ENCODE measurements around the gene GPRIN1.
"Not testable (repeated sequence)": the region's sequence is repeated elsewhere in the genome, so short reads cannot be mapped to it uniquely, and the experiment has no call there.

Gene GPRIN1

DNA sequence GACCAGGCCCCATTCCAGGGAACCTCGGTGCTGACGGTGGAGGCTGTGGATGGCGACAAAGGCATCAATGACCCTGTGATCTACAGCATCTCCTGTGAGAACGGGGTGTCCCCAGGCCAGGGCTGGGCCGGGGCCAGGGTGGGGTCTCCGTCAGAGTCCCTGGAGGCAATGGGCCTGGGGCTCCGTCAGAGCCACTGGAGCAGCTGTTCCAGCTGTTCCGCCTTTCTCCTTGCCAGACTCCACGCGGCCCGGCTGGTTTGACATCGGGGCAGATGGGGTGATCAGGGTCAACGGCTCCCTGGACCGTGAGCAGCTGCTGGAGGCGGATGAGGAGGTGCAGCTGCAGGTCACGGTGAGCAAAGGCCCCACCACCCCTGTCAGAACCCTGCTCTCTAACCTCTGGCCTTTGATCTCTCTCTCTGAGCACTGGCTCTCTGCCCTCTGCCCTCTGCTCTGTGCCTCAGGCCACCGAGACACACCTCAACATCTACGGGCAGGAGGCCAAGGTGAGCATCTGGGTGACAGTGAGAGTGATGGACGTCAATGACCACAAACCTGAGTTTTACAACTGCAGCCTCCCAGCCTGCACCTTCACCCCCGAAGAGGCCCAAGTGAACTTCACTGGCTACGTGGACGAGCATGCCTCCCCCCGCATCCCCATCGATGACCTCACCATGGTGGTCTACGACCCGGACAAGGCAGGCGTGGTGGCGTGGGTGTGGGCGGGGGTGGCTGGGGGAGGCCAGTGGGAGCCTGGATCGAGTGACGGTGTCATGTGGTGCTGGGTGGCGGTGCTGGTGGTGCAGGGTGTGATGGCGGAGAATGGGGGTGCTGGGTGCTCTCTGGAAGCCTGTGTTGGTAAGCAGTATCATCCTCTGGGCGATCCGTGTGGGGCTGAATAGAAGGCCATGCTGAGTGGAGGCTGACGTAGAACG is 34.2 kb downstream of the GPRIN1 start:
- in situ Hi-C loops (cut with MboI; ENCODE audit: low sequenced_read_pairs): no loop called here

GRCh38 chr5:176575066-176575465 is 34.9 kb downstream of the GPRIN1 start:
- in situ Hi-C loops (cut with MboI; ENCODE audit: low sequenced_read_pairs): no loop called here

GRCh38 chr5:176574297-176574591 is 35.7 kb downstream of the GPRIN1 start:
- in situ Hi-C loops (cut with MboI; ENCODE audit: low sequenced_read_pairs): no loop called here

GRCh38 chr5:176573564-176574296 is 36.2 kb downstream of the GPRIN1 start:
- in situ Hi-C loops (cut with MboI; ENCODE audit: low sequenced_read_pairs): no loop called here

DNA sequence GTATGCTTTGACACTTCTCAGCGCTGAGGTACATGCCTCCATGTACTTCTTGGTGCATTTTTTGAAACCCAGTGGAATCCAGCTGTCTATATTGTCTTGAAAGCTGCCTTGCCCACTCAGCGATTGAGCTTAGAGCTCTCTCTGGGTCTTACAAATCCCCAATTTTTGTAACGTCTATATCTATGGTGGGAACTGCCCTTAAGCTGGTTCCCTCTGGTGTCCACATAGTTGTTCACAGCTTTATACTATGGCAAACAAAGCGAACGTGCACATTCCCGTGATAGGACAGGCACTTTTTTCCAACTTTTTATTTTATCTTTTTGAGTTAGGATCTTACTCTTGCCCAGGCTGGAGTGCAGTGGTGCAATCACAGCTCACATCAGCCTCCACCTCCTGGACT is 39.9 kb downstream of the GPRIN1 start:
- in situ Hi-C loops (cut with MboI; ENCODE audit: low sequenced_read_pairs): no loop called here

DNA sequence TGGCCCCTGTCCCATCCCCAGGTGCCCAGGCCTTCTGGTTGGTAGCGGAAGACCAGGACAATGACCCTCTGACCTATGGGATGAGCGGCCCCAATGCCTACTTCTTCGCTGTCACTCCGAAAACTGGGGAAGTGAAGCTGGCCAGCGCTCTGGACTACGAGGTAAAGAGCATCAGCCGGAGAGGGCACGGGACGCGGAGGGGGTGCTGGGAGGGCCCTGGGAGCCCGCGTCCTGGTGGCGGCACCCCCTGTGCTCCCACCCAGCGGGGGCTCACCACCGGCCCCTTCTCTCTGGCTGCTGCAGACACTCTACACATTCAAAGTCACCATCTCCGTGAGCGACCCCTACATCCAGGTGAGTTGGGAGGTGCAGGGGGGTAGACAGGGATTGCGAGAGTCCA is 41.3 kb downstream of the GPRIN1 start:
- in situ Hi-C loops (cut with MboI; ENCODE audit: low sequenced_read_pairs): no loop called here

DNA sequence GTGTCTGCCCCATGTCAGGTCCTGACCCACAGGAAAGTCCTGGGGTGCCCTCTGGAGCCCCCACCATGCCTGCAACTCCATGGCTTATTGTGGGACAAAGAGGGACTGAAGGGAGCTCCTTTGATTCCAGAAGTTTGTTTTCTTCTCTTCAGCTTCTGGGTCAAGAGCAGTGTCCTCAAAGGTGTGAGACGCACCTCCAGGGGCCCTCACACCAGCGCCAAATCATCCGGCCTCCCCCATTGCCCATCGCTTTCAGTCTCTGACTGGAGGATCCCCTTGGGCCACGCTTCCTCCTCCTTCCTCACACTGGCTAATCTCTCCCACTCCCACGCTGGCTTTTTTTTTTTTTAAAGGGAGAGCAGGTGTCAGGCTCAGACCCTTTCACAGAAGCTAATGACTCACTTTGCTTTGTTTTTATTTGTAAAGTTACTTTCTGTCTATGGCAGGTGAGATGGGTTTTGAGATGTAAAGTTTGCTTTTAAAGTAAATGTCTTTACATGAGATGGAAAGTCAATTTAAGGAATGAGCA is 44.1 kb downstream of the GPRIN1 start:
- in situ Hi-C loops (cut with MboI; ENCODE audit: low sequenced_read_pairs): no loop called here

DNA sequence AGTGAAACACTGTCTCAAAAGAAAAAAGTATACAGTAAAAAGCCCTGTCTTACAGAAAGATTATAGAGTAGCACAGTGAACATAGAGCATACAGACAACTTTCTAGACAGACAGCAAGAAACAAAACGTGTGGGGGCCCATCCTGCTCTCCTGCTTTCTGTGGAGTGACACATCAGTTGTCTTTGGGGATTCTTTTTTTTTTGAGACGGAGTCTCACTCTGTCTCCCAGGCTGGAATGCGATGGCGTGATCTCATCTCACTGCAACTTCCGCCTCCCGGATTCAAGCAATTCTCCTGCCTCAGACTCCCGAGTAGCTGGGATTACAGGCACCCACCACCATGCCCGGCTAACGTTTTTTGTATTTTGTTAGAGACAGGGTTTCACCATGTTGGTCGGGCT is 46.0 kb downstream of the GPRIN1 start:
- in situ Hi-C loops (cut with MboI; ENCODE audit: low sequenced_read_pairs): no loop called here

- in situ Hi-C loops (cut with MboI; ENCODE audit: low sequenced_read_pairs): no loop called here
Observed at GRCh38 chr5:176562189-176562588, 47.8 kb downstream of the GPRIN1 start.

DNA sequence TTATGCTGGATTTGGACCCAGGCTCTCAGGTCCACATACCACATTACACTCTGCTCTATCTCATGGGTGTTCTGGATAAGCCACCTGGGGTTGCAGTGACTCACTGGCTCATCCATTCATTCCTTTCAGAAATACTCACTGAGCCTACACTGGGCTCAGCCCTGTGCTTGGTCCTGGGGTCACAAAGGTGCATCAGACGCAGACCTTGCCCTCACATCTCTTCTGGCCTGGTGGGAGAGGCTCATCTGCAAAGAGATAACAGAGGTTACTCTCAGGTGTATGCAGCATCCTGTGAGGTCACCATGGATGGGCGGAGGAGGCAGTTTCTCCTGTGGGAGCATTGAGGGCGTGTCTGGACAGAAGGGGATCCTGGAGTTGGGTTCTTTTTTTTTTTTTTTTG is 48.7 kb downstream of the GPRIN1 start:
- in situ Hi-C loops (cut with MboI; ENCODE audit: low sequenced_read_pairs): no loop called here

- in situ Hi-C loops (cut with MboI; ENCODE audit: low sequenced_read_pairs): no loop called here
Observed at GRCh38 chr5:176560364-176560763, 49.6 kb downstream of the GPRIN1 start.

DNA sequence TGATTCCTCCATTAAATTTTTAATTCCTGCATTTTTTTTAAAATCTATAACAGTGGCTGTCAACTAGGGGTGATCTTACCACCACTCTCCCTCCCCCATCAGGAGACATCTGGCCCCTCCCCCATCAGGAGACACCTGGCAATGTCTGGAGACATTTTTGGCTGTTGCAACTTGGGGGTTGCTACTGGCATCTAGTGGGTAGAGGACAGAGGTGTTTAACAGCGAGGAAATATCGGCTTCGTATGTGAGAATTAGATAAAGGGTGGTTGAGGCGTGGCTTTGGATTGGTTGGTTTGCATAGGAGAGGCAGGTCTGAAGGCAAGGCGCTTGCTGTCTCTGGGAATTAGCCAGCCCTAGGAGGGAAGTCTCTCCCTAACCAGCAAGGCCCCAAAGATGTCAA is 50.3 kb downstream of the GPRIN1 start:
- in situ Hi-C loops (cut with MboI; ENCODE audit: low sequenced_read_pairs): no loop called here

GRCh38 chr5:176557846-176558245 is 52.1 kb downstream of the GPRIN1 start:
- in situ Hi-C loops (cut with MboI; ENCODE audit: low sequenced_read_pairs): no loop called here

DNA sequence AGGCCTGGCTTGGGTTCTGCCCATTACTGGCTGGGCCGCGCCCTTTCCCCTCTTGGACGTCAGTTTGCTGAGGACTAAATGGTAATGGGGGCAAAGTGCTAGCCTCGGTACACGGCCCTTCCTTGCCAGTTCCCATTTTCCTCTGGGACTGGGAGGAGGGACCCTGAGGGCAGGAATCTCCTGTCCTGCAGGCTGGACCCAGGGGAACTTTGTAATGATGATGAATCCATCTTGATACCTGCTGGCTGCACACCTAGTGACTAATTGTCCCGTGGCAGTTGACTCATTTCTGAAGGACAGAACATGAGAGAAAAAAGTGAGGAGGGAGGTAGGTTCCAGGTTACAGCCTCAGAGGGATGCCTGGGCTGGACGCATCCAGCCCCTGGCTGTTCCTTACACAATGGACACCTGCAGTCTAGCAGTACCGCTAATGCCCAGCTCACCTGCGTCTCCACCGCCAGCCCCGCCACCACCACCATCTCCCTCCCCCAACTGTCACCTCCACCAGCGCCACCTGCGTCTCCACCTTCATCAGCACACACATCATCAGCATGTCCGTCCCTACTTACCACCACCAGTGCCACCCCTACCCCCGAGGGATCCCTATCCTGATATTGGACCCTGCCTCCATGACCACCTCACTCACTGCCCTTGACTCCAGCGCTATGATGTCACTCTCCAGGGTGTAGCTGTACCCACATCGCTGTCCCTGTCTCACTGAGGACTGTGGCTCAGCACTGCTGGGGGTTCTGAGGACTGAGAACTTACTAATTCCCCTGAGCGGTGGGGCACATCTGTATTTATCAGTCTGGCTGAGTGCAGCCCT is 56.5 kb downstream of the GPRIN1 start:
- in situ Hi-C loops (cut with MboI; ENCODE audit: low sequenced_read_pairs): no loop called here

DNA sequence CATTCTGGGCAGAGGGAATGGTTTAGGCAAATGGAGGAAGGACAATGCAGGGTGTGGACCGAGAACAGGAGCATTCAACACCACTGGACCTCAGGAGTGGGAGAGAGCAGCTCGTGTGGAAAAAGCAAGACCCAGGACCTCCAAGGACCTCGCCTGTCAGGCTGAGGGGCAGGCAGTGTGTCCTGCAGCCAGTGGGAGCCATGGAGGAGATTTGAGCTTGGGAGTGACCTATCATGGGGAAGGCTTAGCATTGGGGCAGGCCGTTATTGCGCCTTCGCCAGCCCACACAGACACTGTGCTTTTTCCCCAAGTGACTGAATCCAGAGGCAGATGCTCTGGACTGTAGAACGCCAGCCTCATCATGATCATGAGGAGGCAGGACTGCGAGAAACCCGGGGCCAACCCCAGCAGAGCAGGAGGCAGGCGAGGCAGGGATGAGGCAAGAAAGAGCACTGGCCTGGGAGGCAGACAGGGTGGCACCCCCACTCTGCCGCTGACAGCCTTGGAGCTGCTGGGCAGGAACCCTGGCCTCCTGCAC is 57.6 kb downstream of the GPRIN1 start:
- in situ Hi-C loops (cut with MboI; ENCODE audit: low sequenced_read_pairs): no loop called here

- in situ Hi-C loops (cut with MboI; ENCODE audit: low sequenced_read_pairs): not testable (repeated sequence)
Observed at GRCh38 chr5:176550937-176551336, 59.0 kb downstream of the GPRIN1 start.

- in situ Hi-C loops (cut with MboI; ENCODE audit: low sequenced_read_pairs): no loop called here
Observed at GRCh38 chr5:176550275-176550831, 59.6 kb downstream of the GPRIN1 start.

DNA sequence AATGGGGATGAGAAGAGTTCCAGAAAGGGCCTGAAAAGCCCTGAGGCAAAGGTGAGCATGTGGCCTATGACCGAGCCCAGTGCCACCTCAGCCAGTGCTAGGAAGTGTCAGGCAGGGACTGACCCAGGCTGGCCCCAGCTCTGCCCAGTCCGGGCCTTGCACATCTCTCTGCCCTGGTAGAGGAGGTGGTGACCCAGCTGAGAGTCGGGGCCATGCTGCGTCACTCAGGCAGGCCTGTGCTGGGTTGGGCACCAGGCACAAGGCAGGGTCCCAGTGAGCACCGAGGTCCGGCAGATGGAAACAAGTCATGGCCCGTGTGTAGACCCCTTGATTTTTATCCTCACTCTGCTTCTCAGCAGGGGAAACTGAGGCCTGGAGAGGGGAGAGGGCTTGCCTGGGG is 60.1 kb downstream of the GPRIN1 start:
- in situ Hi-C loops (cut with MboI; ENCODE audit: low sequenced_read_pairs): no loop called here

DNA sequence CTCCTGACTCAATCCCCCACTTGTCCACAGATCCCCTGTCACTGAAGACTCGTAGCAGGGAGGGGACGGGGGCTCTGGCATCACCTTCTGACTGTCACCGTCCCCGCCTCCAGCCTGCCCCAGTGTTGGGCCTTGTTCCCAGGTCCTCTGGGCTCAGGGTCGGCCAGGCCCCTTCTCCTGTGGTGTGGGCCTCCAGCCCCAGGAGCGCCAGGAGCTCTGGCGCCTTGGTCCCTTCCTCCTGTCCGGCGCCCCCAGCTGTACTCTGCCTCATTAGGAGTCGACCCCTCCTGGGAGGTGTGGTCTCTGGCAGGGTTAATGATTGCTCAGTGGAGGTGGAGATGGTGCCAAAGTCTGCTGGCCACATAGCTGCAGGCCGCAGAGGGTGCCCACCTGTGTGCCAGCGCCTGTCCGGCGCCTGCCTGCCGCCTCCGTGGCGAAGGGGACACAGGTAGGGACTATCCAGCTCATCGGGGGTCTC is 61.0 kb downstream of the GPRIN1 start, which contains the start of gene CDHR2:
TSS of gene CDHR2 (plus strand) at position 376 of the 478 bp plus-strand sequence. CDS start 16,011 bp downstream, outside the sequence.
- in situ Hi-C loops (cut with MboI; ENCODE audit: low sequenced_read_pairs): no loop called here

DNA sequence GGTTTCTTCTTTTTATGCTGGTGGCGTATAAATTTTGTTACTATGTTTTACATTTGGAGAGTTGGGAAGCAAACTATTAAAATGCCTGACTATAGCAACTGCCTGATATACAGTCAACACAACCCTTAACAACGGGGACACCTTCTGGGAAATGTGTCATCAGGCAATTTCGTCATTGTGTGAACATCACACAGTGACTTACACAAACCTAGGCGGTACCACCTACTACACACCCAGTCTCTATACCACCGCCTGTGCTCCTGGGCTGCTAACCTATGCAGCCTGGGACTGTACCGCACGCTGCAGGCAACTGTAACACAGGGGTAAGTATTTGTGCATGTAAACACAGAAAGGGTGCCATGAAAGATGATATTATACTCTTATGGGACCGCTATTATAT is 62.2 kb downstream of the GPRIN1 start:
- in situ Hi-C loops (cut with MboI; ENCODE audit: low sequenced_read_pairs): no loop called here

Measured in hTERT RPE-1 (cell line).